CD14-positive monocyte (primary cell): Measurements from ENCODE around the gene ZNF792. TPM values are rescaled to one million over a fixed set of nuclear protein-coding genes. Genes with fewer than 3 reads are reported as not detected.
"Not testable (repeated sequence)": the region's sequence is repeated elsewhere in the genome, so short reads cannot be mapped to it uniquely, and the experiment has no call there.

Source experiments
- DNase-seq, 3 donors: peaks; one replicate each; pipeline ENCODE4 v3.0.0-alpha.2; 2011 to 2022
- H2AFZ ChIP-seq: 2 replicates; pipeline ENCODE4 v1.6.0; 2012; ENCODE audit warnings: mild to moderate bottlenecking, low read depth, low read length, inconsistent platforms; ENCODE audit not compliant: insufficient read depth, poor library complexity, severe bottlenecking
- H3K27ac ChIP-seq, 2 donors: 1 replicate in 1 of 2; 2 replicates in 1 of 2; pipeline ENCODE4 v1.5.1; 2012 to 2013; ENCODE audit warnings: low read length in 2 of 2, control low read depth in 1 of 2, inconsistent platforms in 1 of 2, low read depth in 1 of 2, mild to moderate bottlenecking in 1 of 2
- H3K27me3 ChIP-seq, 2 donors: one replicate each; pipeline versions ENCODE4 v1.6.0 to v1.6.1; 2011 to 2013; ENCODE audit warnings: low read length in 2 of 2; ENCODE audit not compliant: control insufficient read depth in 2 of 2, insufficient read depth in 2 of 2
- H3K36me3 ChIP-seq, 2 donors: replicated peaks in 1 of 2; 1 replicate in 1 of 2; 2 replicates in 1 of 2; pipeline versions ENCODE4 v1.5.1 to v1.6.1; 2012 to 2013; ENCODE audit warnings: low read length in 2 of 2, control low read depth in 1 of 2, inconsistent platforms in 1 of 2, mild to moderate bottlenecking in 1 of 2; ENCODE audit not compliant: insufficient read depth in 2 of 2, control insufficient read depth in 1 of 2
- H3K4me1 ChIP-seq, 2 donors: 1 replicate in 1 of 2; 2 replicates in 1 of 2; pipeline versions ENCODE4 v1.5.1 to v1.6.1; 2012 to 2013; ENCODE audit warnings: low read length in 2 of 2, control low read depth in 1 of 2, inconsistent platforms in 1 of 2, mild to moderate bottlenecking in 1 of 2, moderate library complexity in 1 of 2; ENCODE audit not compliant: insufficient read depth in 2 of 2, control insufficient read depth in 1 of 2
- H3K4me2 ChIP-seq: replicated peaks from 2 replicates; pipeline ENCODE3; 2012; ENCODE audit warnings: low read length, moderate library complexity, mild to moderate bottlenecking; ENCODE audit not compliant: poor library complexity, severe bottlenecking; ENCODE audit errors: extremely low read depth
- H3K4me3 ChIP-seq, 3 experiments: fragments of 200-600 bp in 1 of 3; sonication (generic) in 1 of 3; replicated peaks in 1 of 3; 1 replicate in 2 of 3; 2 replicates in 1 of 3; pipeline ENCODE4 v1.5.1; 2011 to 2013; ENCODE audit warnings: low read length in 3 of 3, mild to moderate bottlenecking in 3 of 3, control low read depth in 2 of 3, low read depth in 2 of 3, inconsistent platforms in 1 of 3, moderate library complexity in 1 of 3
- H3K79me2 ChIP-seq: 2 replicates; pipeline ENCODE4 v1.6.0; 2012; ENCODE audit warnings: mild to moderate bottlenecking, control low read depth, inconsistent platforms, low read length, moderate library complexity; ENCODE audit not compliant: insufficient read depth
- H3K9ac ChIP-seq: 2 replicates; pipeline ENCODE4 v1.6.0; 2017; ENCODE audit warnings: low read length, mild to moderate bottlenecking; ENCODE audit not compliant: insufficient read depth, poor library complexity, severe bottlenecking
- H3K9me3 ChIP-seq, 2 donors: replicated peaks in 1 of 2; 1 replicate in 1 of 2; 2 replicates in 1 of 2; pipeline versions ENCODE4 v1.5.1 to v1.6.1; 2012 to 2013; ENCODE audit warnings: low read length in 2 of 2, control low read depth in 1 of 2; ENCODE audit not compliant: control insufficient read depth in 1 of 2, insufficient read depth in 1 of 2
- H4K20me1 ChIP-seq: 2 replicates; pipeline ENCODE4 v1.6.0; 2012; ENCODE audit warnings: mild to moderate bottlenecking, low read length, control low read depth, moderate library complexity; ENCODE audit not compliant: insufficient read depth
- H3K27ac Mint-ChIP-seq, 7 donors: one replicate each; pipeline ENCODE4 v1.8.0; 2020; ENCODE audit warnings: mild to moderate bottlenecking in 7 of 7, mixed read lengths in 7 of 7, moderate library complexity in 6 of 7, inconsistent platforms in 2 of 7
- H3K27me3 Mint-ChIP-seq, 3 donors: one replicate each; pipeline ENCODE4 v1.8.0; 2021 to 2022; ENCODE audit warnings: low read depth in 3 of 3, mild to moderate bottlenecking in 3 of 3, mixed read lengths in 3 of 3, moderate library complexity in 3 of 3, inconsistent platforms in 1 of 3
- H3K36me3 Mint-ChIP-seq, 2 donors: one replicate each; pipeline ENCODE4 v1.8.0; 2020; ENCODE audit warnings: mixed read lengths in 2 of 2, inconsistent platforms in 1 of 2, mild to moderate bottlenecking in 1 of 2
- H3K4me1 Mint-ChIP-seq: one replicate; pipeline ENCODE4 v1.8.0; 2020; ENCODE audit warnings: mild to moderate bottlenecking, mixed read lengths
- H3K4me3 Mint-ChIP-seq, 2 donors: one replicate each; pipeline ENCODE4 v1.8.0; 2020; ENCODE audit warnings: mild to moderate bottlenecking in 2 of 2, mixed read lengths in 2 of 2, moderate library complexity in 1 of 2
- H3K9me3 Mint-ChIP-seq, 7 donors: one replicate each; pipeline ENCODE4 v1.8.0; 2020 to 2022; ENCODE audit warnings: mixed read lengths in 7 of 7, mild to moderate bottlenecking in 6 of 7, moderate library complexity in 6 of 7, inconsistent platforms in 2 of 7
- CTCF ChIP-seq: fragments of 200-600 bp; IDR thresholded peaks from one replicate; pipeline ENCODE4 v1.8.0; 2022; ENCODE audit warnings: antibody characterized with exemption, mild to moderate bottlenecking
- WGBS: methylation state at CpG from one replicate; pipeline ENCODE4 v1.1.5; 2013; ENCODE audit warnings: missing lambda C conversion rate; ENCODE audit not compliant: insufficient coverage; 5-methylcytosine and 5-hydroxymethylcytosine counted together
- intact Hi-C, 2 donors: fragments of 100-400 bp; cut with micrococcal nuclease; formaldehyde crosslinking; loops; one replicate each; pipeline versions ENCODE4 v1.15.0 to v1.15.1; 2023
- polyA plus RNA-seq, 3 donors: library from polyadenylated mRNA; depleted of rRNA in 1 of 3; unstranded in 2 of 3; stranded (reverse) in 1 of 3; fragments of 300-500 nt in 2 of 3; fragments of >200 nt in 1 of 3; fragmentation: Illumina TruSeq in 2 of 3; gene quantifications; 1 replicate in 2 of 3; 2 replicates in 1 of 3; pipeline ENCODE4 v1.2.3, GENCODE V29; 2012 to 2021

ZNF792 gene
- polyA plus RNA-seq, 3 donors, result 1.3 to 3.3 (median 1.7) TPM

GRCh38 chr19:34972163-34972705, 8.2 kb upstream of the ZNF792 start:
- H3K9ac ChIP-seq, result no peak overlapping the region
- peaks cover 0 to 2% (median 0%) of the 10 kb centered on the region in 3 donors for H3K27me3 Mint-ChIP-seq
- H3K79me2 ChIP-seq, result no peaks in the 10 kb centered on the region
- 85% methylated on average over 4 of the region's 7 CpGs for WGBS
- peaks cover 40% of the 10 kb centered on the region for H3K4me1 Mint-ChIP-seq
- peaks cover 16 to 23% of the 10 kb centered on the region in 2 donors for H3K9me3 ChIP-seq
- no peak overlapping the region for H3K4me2 ChIP-seq
- no peak overlapping the region for H3K27ac ChIP-seq
- intact Hi-C loops, result loop anchor here in 1 of 2 donors (5.0 to 10.0 kb wide), 2 partner anchors 40 to 163 kb away; partner anchors contain the start of genes FXYD1 and LGI4
- no peak overlapping the region for H3K4me3 ChIP-seq
- no peaks in the 10 kb centered on the region for H3K36me3 ChIP-seq
- no peaks in the 10 kb centered on the region for H3K36me3 Mint-ChIP-seq
- H3K4me1 ChIP-seq, result peaks cover 34 to 39% of the 10 kb centered on the region in 2 donors
- H3K27ac Mint-ChIP-seq, result no peak overlapping the region
- no peaks in the 10 kb centered on the region for H4K20me1 ChIP-seq
- H3K27me3 ChIP-seq, result no peaks in the 10 kb centered on the region
- H2AFZ ChIP-seq, result no peak overlapping the region
- H3K9me3 Mint-ChIP-seq, result peaks cover 18 to 35% (median 29%) of the 10 kb centered on the region in 7 donors
- DNase-seq, result no peak
- TF ChIP-seq CTCF, result no peak
- H3K4me3 Mint-ChIP-seq, result no peak overlapping the region

- Mint-ChIP-seq H3K4me1 (peaks cover 23% of the 10 kb centered on the region), H3K9me3 (peaks cover 25 to 40% (median 39%) of the 10 kb centered on the region in 7 donors)
- not testable (repeated sequence) for H3K27me3 Mint-ChIP-seq, H3K4me2 ChIP-seq, H3K27me3 ChIP-seq, H2AFZ ChIP-seq, H3K4me3 ChIP-seq, H3K79me2 ChIP-seq, H3K9ac ChIP-seq, H3K4me3 Mint-ChIP-seq, H4K20me1 ChIP-seq, DNase-seq, H3K36me3 Mint-ChIP-seq, H3K27ac Mint-ChIP-seq, H3K36me3 ChIP-seq, H3K27ac ChIP-seq
- intact Hi-C loops, result loop anchor here in 1 of 2 donors (5.0 to 10.0 kb wide), 2 partner anchors 42 to 165 kb away; partner anchors contain the start of genes FXYD1 and LGI4
- 70% methylated on average over 3 of the region's 12 CpGs for WGBS
- H3K9me3 ChIP-seq, result peaks cover 17 to 31% of the 10 kb centered on the region in 2 donors
- peaks cover 21 to 22% of the 10 kb centered on the region in 2 donors for H3K4me1 ChIP-seq
Measured at GRCh38 chr19:34970185-34970780, 6.3 kb upstream of the ZNF792 start.
